GM19351 (cell line): Measurements from ENCODE around the gene TMEM123.

Experiments
- ATAC-seq: cut with Tn5 transposase; IDR thresholded peaks from one replicate; pipeline ENCODE4 v1.9.1; 2021; ENCODE audit warnings: mild to moderate bottlenecking, moderate library complexity; ENCODE audit not compliant: unreplicated experiment

The TMEM123 gene, protein sequence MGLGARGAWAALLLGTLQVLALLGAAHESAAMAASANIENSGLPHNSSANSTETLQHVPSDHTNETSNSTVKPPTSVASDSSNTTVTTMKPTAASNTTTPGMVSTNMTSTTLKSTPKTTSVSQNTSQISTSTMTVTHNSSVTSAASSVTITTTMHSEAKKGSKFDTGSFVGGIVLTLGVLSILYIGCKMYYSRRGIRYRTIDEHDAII

DNA sequence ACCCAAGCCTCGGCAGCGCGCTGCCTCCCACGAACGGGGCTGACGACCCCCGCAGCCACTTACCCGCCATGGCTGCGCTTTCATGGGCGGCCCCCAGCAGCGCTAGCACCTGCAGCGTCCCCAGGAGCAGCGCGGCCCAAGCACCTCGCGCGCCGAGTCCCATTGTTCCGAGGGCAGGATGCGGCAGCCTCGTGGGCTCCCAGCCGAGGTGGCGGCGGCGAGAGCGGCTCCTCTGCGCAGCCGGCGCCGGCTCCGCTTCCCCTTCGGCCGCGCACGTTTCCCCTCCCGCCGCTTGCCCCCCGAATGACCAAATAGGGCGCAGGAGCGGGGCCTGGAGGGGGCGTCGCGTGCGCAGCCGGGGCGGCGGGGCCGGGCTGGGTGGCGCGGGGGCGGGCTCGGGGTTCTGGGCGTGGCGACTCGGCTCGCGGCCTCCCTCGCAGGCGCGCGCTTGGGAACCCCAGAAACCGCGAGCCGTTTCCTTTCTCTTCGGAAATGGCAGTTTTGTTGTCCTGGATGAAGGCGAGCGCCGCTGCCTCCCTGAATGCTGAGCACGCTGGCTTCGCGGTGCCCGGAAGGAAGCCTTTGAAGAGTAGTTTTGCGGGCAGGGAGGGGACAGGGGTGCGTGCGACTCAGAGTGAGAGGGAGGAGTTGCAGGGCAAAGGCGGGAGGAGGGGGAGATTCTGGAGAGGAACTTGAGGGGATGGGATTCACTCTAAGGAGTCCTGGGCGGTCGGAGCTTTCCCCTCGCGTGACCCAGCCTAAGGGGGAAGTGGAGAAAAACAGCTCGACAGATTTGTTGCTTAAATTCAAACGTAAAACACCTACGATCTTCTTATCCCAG lies at the start of gene TMEM123:
Gene TMEM123, minus strand, starts transcription at position 305 of the 841 bp plus-strand sequence. Its CDS starts 142 bp downstream, at position 163.
- peak; percentile 62 for ATAC-seq

DNA sequence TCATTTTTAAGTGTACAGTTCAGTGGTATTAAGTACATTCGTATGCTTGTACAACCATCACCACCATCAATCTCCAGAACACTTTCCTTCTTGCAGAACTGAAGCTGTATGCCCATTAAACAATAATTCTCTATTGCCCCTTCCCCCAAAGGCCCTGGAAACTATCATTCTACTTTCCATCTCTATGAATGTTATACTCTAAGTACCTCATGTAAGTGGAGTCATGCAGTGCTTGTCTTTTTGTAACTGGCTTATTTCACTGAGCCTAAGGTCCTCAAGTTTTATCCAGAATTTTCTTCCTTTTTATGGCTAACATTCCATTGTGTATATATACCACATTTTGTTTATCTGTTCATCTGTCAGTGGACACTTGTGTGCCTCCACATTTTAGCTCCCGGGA lies 48.3 kb upstream of the TMEM123 start:
- ATAC-seq, result no peak

DNA sequence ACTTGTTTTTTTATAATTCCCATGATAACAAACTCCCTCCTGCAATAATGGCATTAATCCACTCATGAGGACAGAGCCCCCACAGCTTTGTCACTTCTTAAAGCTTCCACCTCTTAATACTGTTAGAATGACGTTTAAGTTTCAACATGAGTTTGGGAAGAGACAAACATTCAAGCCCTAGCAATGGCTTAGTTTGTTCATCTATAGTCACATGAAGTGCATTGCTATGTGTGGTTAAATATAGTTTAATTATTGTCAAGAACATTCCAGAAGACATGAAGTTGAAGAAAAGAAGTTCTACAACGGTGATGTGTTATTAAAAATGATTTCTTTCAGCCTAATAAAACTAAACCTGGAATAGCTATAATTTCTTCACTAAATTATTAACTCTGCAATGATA lies 47.4 kb upstream of the TMEM123 start:
- ATAC-seq, result no peak

DNA sequence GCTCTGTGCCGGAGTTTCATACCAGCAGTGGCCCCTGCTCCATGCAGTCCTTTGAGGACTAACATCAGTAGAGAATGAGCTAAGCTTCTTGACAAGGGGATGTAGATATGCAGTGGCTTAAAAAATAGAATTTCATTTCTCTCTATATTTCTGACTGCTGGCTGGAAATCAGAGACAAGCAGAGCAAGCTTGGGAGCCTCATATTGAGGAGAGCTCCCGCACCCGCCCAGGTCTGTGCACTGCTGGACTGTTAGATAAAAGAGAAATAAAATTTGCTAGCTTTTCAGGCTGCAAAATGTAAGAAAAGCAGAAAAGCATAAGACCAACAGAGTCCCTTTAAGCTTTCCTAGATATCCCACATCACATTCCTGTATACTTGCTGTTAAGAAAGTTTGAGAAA lies 46.6 kb upstream of the TMEM123 start:
- ATAC-seq, result no peak

DNA sequence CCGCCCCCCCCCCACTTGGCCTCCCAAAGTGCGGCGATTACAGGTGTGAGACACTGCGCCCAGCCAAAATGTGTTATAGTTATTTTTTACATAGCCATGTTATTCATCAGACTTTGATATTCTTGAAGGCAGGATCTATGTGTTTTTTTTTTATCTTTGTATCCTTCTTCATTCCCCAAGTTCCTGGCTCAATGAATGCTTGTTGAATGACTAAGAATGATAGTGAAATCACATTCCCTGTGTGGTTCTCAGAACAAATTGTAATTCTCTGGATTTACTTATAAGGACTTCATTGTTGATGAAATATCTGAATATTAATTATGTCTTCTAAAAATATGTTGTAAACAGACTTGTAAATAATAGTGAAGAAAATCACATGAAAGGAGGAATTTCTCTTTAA lies 44.5 kb upstream of the TMEM123 start:
- no peak for ATAC-seq

DNA sequence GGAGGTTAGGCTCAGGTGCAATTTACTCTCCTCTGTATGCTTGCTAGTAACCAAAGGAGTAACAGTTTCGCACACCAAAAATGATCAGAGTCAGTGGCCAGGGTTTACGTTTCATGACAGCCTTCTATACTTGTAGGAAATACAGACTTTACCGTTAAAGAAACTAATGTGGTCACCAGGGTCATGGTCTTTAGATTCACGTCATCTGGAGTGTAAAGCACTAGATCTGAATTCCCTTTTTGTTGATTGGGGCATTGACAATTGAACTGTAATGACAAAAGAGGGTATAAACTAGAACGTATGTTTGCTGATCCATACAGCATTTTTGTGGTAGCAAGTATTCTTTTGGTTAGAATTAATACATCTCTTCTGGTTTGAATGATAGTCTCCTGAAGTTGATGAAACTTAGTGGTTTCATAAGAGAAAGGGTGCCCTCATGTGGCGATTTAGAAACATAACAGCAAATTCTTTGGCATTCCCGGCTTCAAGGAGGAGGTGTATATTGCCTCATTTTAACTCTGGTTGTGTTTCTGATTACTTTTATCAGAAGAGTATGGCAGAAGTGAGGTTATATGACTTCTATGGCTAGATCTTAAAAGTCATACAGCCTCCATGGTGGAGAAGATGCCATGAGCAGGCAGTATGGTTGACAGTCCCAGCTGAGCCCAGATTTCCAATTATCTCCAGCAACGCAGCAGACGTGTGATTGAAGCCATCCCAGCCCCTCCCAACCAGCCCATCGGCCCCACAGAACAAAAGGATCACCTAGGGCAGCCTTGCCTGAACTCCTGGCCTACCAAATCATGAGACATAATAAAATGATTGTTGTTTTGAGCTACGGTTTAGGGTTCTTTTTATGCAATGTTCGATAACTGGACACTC lies 42.8 kb upstream of the TMEM123 start:
- ATAC-seq, result peak; percentile 93

DNA sequence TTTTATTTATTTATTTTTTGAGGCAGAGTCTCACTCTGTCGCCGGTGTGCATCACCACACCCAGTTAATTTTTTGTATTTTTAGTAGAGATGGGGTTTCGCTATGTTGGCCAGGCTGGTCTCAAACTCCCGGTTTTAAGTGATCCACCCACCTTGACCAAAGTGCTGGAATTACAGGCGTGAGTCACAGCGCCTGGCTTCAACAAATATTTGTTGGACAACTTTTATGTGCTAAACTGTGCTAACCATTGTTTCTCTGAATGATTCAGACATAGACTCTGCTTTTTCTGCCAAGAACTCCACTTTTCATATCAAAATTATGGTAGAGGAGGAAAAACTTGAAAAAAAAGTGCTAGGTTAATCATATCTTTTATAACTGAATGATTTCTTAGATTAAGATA lies 41.7 kb upstream of the TMEM123 start:
- ATAC-seq, result no peak

DNA sequence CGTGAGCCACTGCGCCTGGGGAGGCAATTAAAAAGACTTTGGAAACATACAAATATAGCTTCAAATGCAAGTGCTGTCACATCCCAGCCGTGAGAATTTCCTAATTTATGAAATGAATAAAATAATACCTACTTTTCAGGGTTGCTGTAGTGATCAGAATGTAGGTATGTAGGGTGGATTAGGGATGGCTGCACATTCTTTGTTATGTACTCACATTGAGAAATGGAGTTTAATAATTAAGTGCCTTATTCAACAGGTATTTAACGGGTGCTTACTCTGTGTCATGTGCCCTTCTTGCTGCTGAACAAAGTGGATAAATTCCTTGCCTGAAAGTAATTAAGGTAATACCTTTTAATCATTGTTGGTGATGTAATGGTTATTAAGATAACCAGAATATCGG lies 41.0 kb upstream of the TMEM123 start:
- ATAC-seq, result no peak

DNA sequence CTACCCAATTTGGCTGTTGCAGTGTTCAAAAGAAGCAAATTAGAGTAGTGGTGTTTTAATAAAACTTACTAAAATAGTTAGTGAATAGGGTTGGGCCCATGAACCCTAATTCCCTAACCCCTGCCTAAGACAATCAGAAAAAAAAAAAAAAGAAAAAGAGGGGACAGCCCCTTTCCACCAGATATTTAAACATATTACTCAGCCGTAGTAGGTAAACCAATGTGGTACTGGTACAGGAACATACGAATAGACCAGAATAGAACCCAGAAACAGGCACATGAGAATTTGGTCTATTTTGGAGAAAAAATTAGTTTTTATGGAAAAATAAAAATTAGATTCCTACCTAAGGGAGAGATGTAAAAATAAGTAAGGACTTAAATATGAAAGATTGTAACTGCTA lies 39.4 kb upstream of the TMEM123 start:
- ATAC-seq, result no peak

DNA sequence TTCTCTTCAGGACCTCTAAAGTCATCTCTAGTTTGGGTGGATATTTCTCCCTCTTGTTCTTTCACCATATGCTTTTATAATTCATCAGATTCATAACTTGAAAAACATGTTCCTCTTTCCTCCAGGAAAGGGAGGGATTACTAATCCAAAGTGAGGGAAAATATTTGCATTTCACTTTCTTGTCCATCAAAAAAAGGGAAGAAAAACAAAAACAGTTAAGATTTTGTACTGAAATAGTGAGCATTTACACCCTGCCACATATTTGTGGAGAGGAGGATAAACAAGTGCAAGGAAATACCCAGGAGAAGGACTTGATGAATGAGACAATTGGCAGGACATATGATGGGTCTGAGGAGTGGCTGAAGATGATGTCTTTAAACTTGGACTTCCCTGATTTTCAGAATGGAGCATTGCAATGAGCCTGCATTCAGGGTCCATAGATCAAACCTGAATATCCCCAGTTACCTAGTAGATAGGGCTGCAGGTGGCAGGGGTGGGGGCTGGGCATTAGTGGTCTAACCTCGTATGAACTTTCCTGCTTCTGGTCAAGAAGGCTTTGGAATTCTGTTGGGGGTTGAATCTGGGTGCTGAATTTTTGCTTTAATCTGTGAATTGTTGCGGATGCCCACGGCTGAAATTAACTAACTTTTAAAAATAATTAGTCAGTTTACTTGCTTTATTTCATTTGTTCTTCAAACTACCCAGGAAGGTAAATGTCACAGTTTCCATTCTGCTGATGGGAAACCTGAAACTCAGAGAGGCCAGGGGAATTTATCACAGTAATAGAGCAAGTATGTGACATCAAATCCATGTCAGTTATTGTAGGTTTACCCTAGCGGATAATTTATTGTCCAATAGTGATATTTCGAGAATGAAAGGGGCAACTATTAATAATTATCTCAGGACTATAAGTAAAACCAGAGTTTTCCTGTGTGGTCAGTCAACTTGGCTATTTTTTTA lies 36.9 kb upstream of the TMEM123 start:
- no peak for ATAC-seq

DNA sequence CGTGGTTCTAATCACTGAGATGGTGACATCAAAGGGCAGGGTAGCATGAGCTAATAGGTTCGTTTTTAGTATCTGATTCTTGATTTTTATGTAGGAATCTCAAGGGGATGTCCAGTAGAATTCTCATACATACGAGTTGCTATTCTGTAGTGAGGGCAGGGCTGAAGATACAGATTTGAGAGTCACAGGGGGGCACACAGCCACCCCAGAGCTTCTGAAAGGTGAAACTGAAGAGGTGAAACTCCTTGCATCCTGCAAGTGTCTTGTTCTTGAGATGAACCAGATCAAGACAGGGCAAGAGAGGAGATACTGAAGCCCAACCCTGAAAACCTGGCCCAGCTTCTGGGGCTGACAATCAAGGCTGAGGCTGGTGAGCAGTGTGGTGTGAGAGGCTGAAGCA lies 35.6 kb upstream of the TMEM123 start:
- ATAC-seq, result peak; percentile 78

DNA sequence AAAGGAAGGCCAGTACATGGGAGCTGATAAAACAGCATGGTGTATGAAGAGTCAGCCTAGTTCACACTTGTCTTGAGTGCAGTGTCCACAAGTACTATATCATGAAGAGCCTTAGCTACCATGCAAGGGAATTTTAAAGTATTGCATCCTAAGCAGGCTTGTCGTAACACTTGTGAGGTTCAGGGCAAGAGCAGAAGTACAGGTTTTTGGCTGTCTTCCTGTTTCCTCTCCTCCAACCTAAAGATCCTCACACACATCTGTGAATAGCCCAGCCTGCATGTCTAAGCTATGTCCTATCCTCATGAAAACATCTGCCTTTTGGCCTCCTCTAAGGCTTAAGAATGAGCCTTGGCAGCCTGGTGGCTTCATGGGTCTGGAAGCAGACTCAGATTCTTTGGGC lies 34.6 kb upstream of the TMEM123 start:
- ATAC-seq, result no peak

DNA sequence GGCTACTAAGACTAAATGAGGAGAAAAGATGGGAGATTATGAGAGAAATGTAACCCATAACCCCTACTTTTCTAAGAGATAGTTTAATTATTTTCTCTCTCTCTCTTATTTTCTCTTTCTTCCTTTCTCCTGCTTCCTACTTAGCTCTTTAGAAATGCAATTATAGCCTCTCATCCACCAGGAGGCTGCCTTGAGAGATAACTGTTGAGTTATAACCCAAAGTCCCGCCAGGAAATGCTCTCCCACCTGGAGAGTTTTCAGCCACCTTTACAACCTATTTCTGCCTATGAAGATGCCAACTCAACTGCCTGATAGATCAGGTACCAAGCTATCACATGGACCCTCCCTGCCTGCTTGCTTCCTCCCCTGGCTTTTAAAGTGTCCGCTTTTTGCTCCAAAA lies 34.0 kb upstream of the TMEM123 start:
- no peak for ATAC-seq

DNA sequence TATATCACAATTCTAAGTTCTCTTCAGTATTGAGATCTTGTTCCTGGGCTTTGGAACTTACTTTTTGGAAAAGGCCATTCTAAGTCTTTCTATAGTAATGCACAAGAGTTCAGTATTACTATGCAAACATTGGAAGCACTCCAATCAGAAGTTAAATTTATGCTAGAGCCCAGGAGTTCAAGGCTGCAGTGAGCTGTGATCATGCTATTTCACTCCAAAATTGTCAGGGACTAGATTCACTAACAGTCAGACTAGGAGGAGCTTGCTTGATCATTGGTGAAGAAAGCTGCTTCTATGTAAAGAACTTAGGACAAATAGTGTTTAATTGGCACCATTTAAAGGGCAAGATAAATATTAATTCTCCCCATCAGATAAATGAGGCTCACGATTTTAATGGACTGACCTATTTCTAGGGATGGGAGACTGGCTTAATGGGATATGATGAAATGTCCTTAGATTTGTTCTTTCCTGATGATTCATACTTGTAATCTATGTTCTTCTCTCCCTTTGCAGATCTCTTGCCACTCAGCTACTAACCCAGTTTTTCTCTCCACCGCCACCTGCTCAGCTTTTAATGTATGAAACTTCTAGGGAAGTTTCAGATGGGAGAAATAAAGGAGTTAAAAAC lies 32.6 kb upstream of the TMEM123 start:
- ATAC-seq, result no peak

DNA sequence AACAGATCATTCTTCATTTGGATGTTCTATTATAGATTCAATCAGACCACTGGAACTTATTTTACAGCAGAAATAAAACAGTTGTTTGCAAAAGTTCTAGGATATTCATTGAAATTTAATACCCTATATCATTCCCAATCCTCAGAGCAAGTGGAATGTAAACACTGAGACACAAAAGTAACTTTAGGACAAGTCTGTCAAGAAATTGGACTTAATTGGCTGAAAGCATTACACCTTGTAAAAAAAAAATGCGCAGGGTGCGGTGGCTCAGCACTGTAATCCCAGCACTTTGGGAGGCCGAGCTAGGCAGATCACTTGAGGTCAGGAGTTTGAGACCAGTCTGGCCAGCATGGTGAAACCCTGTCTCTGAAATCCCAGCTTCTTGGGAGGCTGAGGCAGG lies 29.9 kb upstream of the TMEM123 start:
- ATAC-seq, result no peak

DNA sequence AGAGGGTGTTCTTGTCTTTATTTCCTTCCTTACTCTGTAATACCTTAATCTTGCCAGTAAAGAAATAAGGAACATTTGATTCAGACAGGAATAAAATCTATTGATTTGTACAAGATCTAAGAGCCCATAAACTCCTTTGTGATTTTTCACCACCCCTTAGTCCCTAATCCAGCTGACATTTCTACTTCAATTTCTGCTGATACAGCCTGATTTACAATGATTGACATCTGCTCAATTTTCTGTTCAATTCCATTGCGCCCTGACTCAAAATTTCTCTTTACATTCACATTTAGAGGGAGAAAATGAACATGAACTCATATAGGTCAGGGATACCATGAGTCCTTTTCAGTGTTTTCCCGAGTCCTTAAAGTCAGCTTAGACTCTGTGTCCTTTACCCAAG lies 27.2 kb upstream of the TMEM123 start:
- no peak for ATAC-seq

DNA sequence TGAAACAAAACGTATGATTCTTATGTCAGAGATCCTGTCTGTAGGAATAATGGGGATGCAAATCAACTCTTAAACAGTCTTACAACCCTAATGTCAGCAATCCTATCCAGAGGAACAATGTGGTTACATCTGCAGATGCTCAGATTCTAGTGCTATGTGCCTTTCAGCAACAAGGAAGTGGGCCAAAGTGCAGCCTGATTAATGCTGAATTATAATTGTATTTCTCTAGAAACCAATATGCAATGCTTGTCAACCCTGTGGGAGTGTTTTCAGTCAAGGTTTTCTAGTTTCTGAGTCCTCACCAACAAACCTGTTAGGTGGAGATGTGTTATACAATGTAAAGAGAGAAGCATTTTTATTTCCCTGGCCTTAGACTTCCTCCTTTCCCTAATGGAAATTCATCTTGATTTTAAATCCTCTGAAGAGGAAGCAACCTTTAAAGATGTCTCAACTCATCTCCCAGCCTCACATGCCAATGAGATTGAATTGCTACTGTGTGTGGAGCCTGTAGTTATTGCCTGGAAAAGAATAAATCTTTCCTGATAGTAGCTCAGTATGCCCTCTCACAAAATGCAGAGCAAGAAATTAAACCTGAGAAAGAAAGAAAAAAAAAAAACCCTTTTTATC lies 26.2 kb upstream of the TMEM123 start:
- no peak for ATAC-seq

DNA sequence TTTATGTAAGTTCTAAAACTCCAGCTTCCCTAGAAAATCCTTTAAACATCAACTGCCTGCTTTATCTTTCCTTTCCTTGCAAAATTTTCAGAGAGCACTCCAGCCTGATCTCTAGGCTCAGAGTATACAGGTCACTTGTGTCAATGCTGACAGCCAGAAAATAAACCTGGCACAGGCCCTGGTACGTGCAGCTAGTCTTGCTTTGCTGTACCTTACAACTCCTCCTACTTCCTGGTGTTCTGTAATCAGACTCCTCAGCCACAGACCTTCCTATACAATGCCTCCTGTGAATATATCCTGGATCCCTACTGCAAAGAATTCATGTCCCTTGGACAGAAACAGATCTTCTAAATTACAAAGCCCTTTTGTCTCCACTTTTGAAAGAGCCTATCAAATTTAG lies 24.2 kb upstream of the TMEM123 start:
- ATAC-seq, result peak; percentile 30

DNA sequence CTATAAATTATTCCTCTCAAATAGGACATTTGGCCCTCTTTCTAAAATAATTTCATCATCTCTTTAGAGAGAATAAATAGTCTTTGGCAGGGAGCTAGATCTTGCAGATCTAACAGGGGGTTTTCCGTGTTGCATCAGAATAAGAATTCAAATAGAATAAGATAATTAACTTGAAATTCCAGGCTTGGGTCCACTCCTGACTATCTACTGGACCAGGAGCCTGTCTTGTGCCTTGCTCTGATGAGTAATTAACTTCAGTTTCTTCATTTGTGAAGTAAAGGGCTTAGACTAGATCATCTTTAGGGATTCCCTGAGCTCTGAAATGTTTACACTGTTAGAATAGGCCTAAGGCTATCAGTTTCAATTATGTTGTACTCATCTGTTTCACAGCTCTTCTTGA lies 23.5 kb upstream of the TMEM123 start:
- no peak for ATAC-seq

DNA sequence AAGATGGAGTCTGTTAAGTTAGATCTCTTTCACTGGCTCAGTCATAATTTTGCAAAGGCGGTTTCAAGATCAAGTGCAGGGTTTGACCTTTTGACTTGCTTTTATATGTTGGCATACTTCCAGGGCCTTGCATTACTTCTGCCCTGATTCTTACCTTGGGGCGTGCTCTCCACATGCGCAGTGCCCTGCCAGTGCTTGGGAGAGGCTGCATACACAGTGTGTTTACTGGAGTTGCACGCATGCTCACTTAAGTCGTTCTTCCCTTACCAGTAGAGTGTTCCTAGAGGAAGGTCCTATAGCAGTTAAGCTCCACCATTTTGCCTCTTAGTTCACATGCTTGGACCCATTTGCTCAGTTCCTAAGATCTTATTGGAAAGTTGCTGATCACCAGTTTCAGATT lies 21.0 kb upstream of the TMEM123 start:
- no peak for ATAC-seq
